K562 (cell line): ENCODE data around the gene S100A4. TPM values are rescaled to one million over a fixed set of nuclear protein-coding genes. Genes with fewer than 3 reads are reported as not detected.

Experiments
- ATAC-seq: fragments of 200-7000 bp; cut with Tn5 transposase; 3 replicates; pipeline ENCODE4 v1.9.1; 2020; ENCODE audit warnings: moderate library complexity
- BruUV-seq: library from RNA; stranded (reverse); fragments of 400-500 nt; replicated peaks from 2 replicates; lab custom pipeline; 2021; lab: Mats Ljungman, UMichigan
- CTCF ChIA-PET: fragments of 300-600 bp; formaldehyde crosslinking; extraction: SDS; loops from one replicate; lab custom pipeline; 2021; ENCODE audit warnings: low intra/inter-chr PET ratio; lab: Yijun Ruan, JAX
- POLR2A ChIA-PET: fragments of 300-600, 350-650 bp; sonication (Branson Sonifier 250); formaldehyde crosslinking; extraction: SDS; loops from one replicate; lab custom pipeline; 2021; ENCODE audit warnings: antibody characterized with exemption, inconsistent platforms; lab: Yijun Ruan, JAX
- DNase-seq, 4 experiments: peaks; one replicate each; pipeline versions ENCODE4 v3.0.0 to v3.0.0-alpha.2; 2011 to 2018; ENCODE audit warnings: low spot score in 3 of 4, mixed read lengths in 3 of 4; ENCODE audit errors: extremely low read depth in 1 of 4
- FAIRE-seq: peaks from 2 replicates; lab custom pipeline; 2011; peaks lifted over from hg19 to GRCh38; lab: Jason Lieb, UNC
- H2AFZ ChIP-seq: 2 replicates; pipeline ENCODE4 v1.6.0; 2011; ENCODE audit warnings: low read depth, low read length, control low read depth, inconsistent platforms
- H3K27ac ChIP-seq: fragments of 200-600 bp; 3 replicates; pipeline ENCODE4 v1.8.0; 2011; ENCODE audit warnings: low read depth, mild to moderate bottlenecking, control low read depth, inconsistent platforms, low read length, moderate library complexity, mixed read lengths; ENCODE audit errors: extremely low read depth
- H3K27me3 ChIP-seq, 2 experiments: fragments of 300-600 bp in 1 of 2; 2 replicates in 1 of 2; 3 replicates in 1 of 2; pipeline versions ENCODE4 v1.6.0 to v1.8.0; 2011; ENCODE audit warnings: inconsistent platforms in 2 of 2, low read length in 2 of 2, mild to moderate bottlenecking in 1 of 2, mixed read lengths in 1 of 2, moderate library complexity in 1 of 2; ENCODE audit not compliant: control insufficient read depth in 2 of 2, insufficient read depth in 2 of 2
- H3K36me3 ChIP-seq: fragments of 300-600 bp; 3 replicates; pipeline ENCODE4 v1.8.0; 2011; ENCODE audit warnings: mild to moderate bottlenecking, low read length, inconsistent platforms; ENCODE audit not compliant: control insufficient read depth, insufficient read depth
- H3K4me1 ChIP-seq, 2 experiments: fragments of 200-600 bp in 1 of 2; replicated peaks in 1 of 2; 2 replicates in 1 of 2; 3 replicates in 1 of 2; pipeline versions ENCODE4 v1.5.1 to v1.8.0; 2011; ENCODE audit warnings: inconsistent platforms in 2 of 2, low read length in 2 of 2, mild to moderate bottlenecking in 1 of 2, mixed read lengths in 1 of 2, moderate library complexity in 1 of 2; ENCODE audit not compliant: control insufficient read depth in 2 of 2, insufficient read depth in 2 of 2
- H3K4me2 ChIP-seq: 2 replicates; pipeline ENCODE4 v1.6.1; 2011; ENCODE audit warnings: low read length, control low read depth, inconsistent platforms, mixed read lengths; ENCODE audit not compliant: insufficient read depth
- H3K4me3 ChIP-seq: fragments of 200-600 bp; sonication (generic), shearing (Covaris generic); 2 replicates; pipeline ENCODE4 v1.5.1; 2016; ENCODE audit warnings: control low read depth, inconsistent platforms
- H3K79me2 ChIP-seq: fragments of 200-600 bp; 3 replicates; pipeline ENCODE4 v1.8.0; 2011; ENCODE audit warnings: low read length, inconsistent platforms; ENCODE audit not compliant: control insufficient read depth, insufficient read depth
- H3K9ac ChIP-seq, 2 experiments: 2 replicates each; pipeline versions ENCODE4 v1.6.0 to v1.6.1; 2011; ENCODE audit warnings: low read depth in 2 of 2, low read length in 2 of 2, control low read depth in 1 of 2, inconsistent platforms in 1 of 2, mild to moderate bottlenecking in 1 of 2, mixed read lengths in 1 of 2; ENCODE audit not compliant: insufficient read depth in 1 of 2
- H3K9me1 ChIP-seq: one replicate; pipeline ENCODE4 v1.6.0; 2011; ENCODE audit warnings: inconsistent platforms, mild to moderate bottlenecking, low read length, moderate library complexity; ENCODE audit not compliant: control insufficient read depth, insufficient read depth
- H3K9me3 ChIP-seq: replicated peaks from 2 replicates; pipeline ENCODE4 v1.5.1; 2011; ENCODE audit warnings: low read depth, low read length, inconsistent platforms; ENCODE audit not compliant: control insufficient read depth, insufficient read depth
- H4K20me1 ChIP-seq: replicated peaks from 2 replicates; pipeline ENCODE4 v1.6.1; 2011; ENCODE audit warnings: low read length, inconsistent platforms, mixed read lengths; ENCODE audit not compliant: control insufficient read depth, insufficient read depth
- FOSL1 ChIP-seq: fragments of 200-800 bp; sonication (Bioruptor generic); conservative IDR thresholded peaks from 2 replicates; pipeline ENCODE4 v1.6.1; 2016; ENCODE audit warnings: missing genetic modification characterization, missing compliant biosample characterization
- KAT2B ChIP-seq: IDR thresholded peaks from one replicate; pipeline ENCODE4 v1.6.1; 2012; ENCODE audit warnings: low read depth, mild to moderate bottlenecking, control low read depth, inconsistent platforms, low read length, moderate library complexity
- NR2F6 ChIP-seq: fragments of 450-650 bp; formaldehyde crosslinking; IDR thresholded peaks from 2 replicates; pipeline ENCODE4 v1.4.0; 2020; ENCODE audit warnings: mild to moderate bottlenecking
- POLR2A ChIP-seq: fragments of 450-650 bp; conservative IDR thresholded peaks from 2 replicates; pipeline ENCODE4 v1.6.1; 2016
- TOE1 ChIP-seq, 2 experiments: fragments of 450-650 bp in 1 of 2; sonication (generic) in 1 of 2; formaldehyde crosslinking in 1 of 2; IDR thresholded peaks; 2 replicates each; pipeline versions ENCODE4 v1.7.1 to v1.8.0; 2016 to 2022; ENCODE audit warnings: borderline replicate concordance in 2 of 2, mild to moderate bottlenecking in 2 of 2, antibody characterized with exemption in 1 of 2, inconsistent platforms in 1 of 2, low read depth in 1 of 2, missing genetic modification reagents in 1 of 2, moderate library complexity in 1 of 2
- XRCC5 ChIP-seq: fragments of 200-400 bp; formaldehyde crosslinking; IDR thresholded peaks from 2 replicates; pipeline ENCODE4 v1.6.1; 2017; ENCODE audit warnings: low read depth, mild to moderate bottlenecking, low read length
- YBX1 ChIP-seq: fragments of 450-650 bp; IDR thresholded peaks from 2 replicates; pipeline ENCODE4 v1.7.1; 2016; ENCODE audit warnings: mild to moderate bottlenecking
- ZNF253 ChIP-seq: fragments of 250-450 bp; sonication (Bioruptor Pico); conservative IDR thresholded peaks from 2 replicates; pipeline ENCODE4 v1.6.1; 2021; ENCODE audit warnings: mild to moderate bottlenecking
- ZNF263 ChIP-seq: sonication (generic); formaldehyde crosslinking; IDR thresholded peaks from 2 replicates; pipeline ENCODE4 v1.8.0; 2022; ENCODE audit warnings: mild to moderate bottlenecking, missing genetic modification reagents, borderline replicate concordance
- ZNF77 ChIP-seq: fragments of 250-450 bp; sonication (Bioruptor Pico); IDR thresholded peaks from 2 replicates; pipeline ENCODE4 v1.5.0; 2020
- ZNF830 ChIP-seq: fragments of 250-450 bp; sonication (Bioruptor Pico); IDR thresholded peaks from 2 replicates; pipeline ENCODE4 v1.5.0; 2021; ENCODE audit warnings: mild to moderate bottlenecking
- WGBS: fragments of 100-300 bp; shearing (Covaris generic); methylation state at CpG from one replicate; pipeline ENCODE4 v1.1.6; 2016; ENCODE audit warnings: low coverage, mixed read lengths; ENCODE audit not compliant: insufficient coverage; ENCODE audit errors: missing lambda C conversion rate; 5-methylcytosine and 5-hydroxymethylcytosine counted together
- in situ Hi-C: fragments of 300-500 bp; cut with MboI; formaldehyde crosslinking; loops from 4 replicates; pipeline ENCODE4 v1.15.0; 2018; ENCODE audit warnings: inconsistent platforms, mixed read lengths
- intact Hi-C: fragments of 100-400 bp; cut with micrococcal nuclease; formaldehyde crosslinking; loops from 2 replicates; pipeline ENCODE4 v1.14.2; 2022
- polyA plus RNA-seq, 8 experiments: library from polyadenylated mRNA; depleted of rRNA in 4 of 8; stranded (reverse) in 5 of 8; unstranded in 3 of 8; fragments of >200 nt; fragmentation: Nextera tagmentation in 2 of 8; fragmentation: Illumina TruSeq in 1 of 8; extraction: Ambion mirVana in 2 of 8; extraction: Trizol in 1 of 8; gene quantifications; 2 replicates each; pipeline versions ENCODE4 v1.2.1 to v1.2.3, GENCODE V29; 2011 to 2014; ENCODE audit warnings: inconsistent platforms in 1 of 8, missing spikeins in 1 of 8
- total RNA-seq, 7 experiments: library from RNA; depleted of rRNA in 6 of 7; stranded (reverse); fragments of >200 nt in 6 of 7; fragmentation: Illumina TruSeq in 2 of 7; extraction: Trizol in 2 of 7; gene quantifications; 2 replicates each; pipeline versions ENCODE4 v1.2.1 to v1.2.3, GENCODE V29; 2011 to 2021; ENCODE audit warnings: low replicate concordance in 1 of 7
- TF ChIP-seq, protein P1 (sequence below): sonication (generic); formaldehyde crosslinking; IDR thresholded peaks from 2 replicates; pipeline ENCODE4 v1.8.1; 2023; ENCODE audit warnings: missing genetic modification reagents, mild to moderate bottlenecking, borderline replicate concordance
- TF ChIP-seq, protein P2 (sequence below): fragments of 250-450 bp; sonication (Bioruptor Pico); IDR thresholded peaks from 2 replicates; pipeline ENCODE4 v1.8.0; 2022; ENCODE audit warnings: moderate library complexity, mild to moderate bottlenecking, inconsistent platforms
- TF ChIP-seq, protein P3 (sequence below): sonication (generic); formaldehyde crosslinking; IDR thresholded peaks from 2 replicates; pipeline ENCODE4 v1.8.1; 2023; ENCODE audit warnings: mild to moderate bottlenecking, missing genetic modification reagents
- TF ChIP-seq, protein P4 (sequence below): fragments of 250-450 bp; sonication (Bioruptor Pico); IDR thresholded peaks from 2 replicates; pipeline ENCODE4 v1.8.0; 2021; ENCODE audit warnings: moderate library complexity, mild to moderate bottlenecking, inconsistent platforms

Gene S100A4
- total and polyA plus RNA-seq, 9 of the 15 experiments (the other 6 are each of a cell fraction or from before 2014, with no cell fraction given) = 3.7 to 20.1 (median 11.2) TPM

DNA sequence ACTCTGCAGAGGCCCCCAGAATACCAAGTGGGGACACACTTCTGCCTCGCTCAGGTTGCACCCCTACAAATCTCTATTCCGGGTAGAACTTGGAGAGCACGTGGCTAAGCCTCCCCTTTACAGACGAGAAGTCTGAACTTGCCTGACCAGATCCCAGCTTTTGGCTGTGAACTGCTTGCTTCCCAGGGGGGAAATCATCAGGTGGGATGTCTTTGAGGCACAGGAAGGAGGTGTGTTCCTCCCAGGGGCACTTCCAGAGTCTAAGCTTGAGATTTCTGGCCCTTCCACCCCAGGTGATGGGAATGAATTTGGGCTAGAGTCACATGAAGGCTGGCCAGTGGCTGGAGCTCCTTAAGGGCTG is 4.8 kb upstream of the S100A4 start:
- no peak for ATAC-seq
- POLR2A ChIA-PET = interaction anchor here (0.6 to 1.4 kb wide), 7 partner anchors 9 to 35 kb away, joined by 3 to 8 read pairs (median 3); no protein-coding TSS in a partner anchor
- BruUV-seq = no TSS peak
- no peaks in the 10 kb centered on the region for H3K27me3 ChIP-seq
- in situ Hi-C loops = no loop called here
- no peak for TF ChIP-seq POLR2A
- TF ChIP-seq TOE1 (IDR thresholded peaks at IDR 0.05; ENCODE audit: borderline replicate concordance) = no peak
- no peak for TF ChIP-seq TOE1 (CRISPR knock-in tag; IDR thresholded peaks at IDR 0.05; ENCODE audit: borderline replicate concordance, low read depth)
- TF ChIP-seq, protein P1, sequence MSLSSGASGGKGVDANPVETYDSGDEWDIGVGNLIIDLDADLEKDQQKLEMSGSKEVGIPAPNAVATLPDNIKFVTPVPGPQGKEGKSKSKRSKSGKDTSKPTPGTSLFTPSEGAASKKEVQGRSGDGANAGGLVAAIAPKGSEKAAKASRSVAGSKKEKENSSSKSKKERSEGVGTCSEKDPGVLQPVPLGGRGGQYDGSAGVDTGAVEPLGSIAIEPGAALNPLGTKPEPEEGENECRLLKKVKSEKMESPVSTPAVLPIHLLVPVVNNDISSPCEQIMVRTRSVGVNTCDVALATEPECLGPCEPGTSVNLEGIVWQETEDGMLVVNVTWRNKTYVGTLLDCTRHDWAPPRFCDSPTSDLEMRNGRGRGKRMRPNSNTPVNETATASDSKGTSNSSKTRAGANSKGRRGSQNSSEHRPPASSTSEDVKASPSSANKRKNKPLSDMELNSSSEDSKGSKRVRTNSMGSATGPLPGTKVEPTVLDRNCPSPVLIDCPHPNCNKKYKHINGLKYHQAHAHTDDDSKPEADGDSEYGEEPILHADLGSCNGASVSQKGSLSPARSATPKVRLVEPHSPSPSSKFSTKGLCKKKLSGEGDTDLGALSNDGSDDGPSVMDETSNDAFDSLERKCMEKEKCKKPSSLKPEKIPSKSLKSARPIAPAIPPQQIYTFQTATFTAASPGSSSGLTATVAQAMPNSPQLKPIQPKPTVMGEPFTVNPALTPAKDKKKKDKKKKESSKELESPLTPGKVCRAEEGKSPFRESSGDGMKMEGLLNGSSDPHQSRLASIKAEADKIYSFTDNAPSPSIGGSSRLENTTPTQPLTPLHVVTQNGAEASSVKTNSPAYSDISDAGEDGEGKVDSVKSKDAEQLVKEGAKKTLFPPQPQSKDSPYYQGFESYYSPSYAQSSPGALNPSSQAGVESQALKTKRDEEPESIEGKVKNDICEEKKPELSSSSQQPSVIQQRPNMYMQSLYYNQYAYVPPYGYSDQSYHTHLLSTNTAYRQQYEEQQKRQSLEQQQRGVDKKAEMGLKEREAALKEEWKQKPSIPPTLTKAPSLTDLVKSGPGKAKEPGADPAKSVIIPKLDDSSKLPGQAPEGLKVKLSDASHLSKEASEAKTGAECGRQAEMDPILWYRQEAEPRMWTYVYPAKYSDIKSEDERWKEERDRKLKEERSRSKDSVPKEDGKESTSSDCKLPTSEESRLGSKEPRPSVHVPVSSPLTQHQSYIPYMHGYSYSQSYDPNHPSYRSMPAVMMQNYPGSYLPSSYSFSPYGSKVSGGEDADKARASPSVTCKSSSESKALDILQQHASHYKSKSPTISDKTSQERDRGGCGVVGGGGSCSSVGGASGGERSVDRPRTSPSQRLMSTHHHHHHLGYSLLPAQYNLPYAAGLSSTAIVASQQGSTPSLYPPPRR = no peak
- TF ChIP-seq KAT2B = no peak
- TF ChIP-seq, protein P2, sequence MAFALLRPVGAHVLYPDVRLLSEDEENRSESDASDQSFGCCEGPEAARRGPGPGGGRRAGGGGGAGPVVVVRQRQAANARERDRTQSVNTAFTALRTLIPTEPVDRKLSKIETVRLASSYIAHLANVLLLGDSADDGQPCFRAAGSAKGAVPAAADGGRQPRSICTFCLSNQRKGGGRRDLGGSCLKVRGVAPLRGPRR (CRISPR knock-in tag) = no peak
- TF ChIP-seq XRCC5 = no peak
- TF ChIP-seq ZNF253 (CRISPR knock-in tag) = no peak
- TF ChIP-seq FOSL1 = no peak
- no peak for TF ChIP-seq ZNF263 (CRISPR knock-in tag)
- TF ChIP-seq YBX1 = no peak
- no peak for TF ChIP-seq ZNF830 (CRISPR knock-in tag)
- no peak for TF ChIP-seq NR2F6 (CRISPR knock-in tag)
- TF ChIP-seq ZNF77 (CRISPR knock-in tag) = no peak
- TF ChIP-seq, protein P3, sequence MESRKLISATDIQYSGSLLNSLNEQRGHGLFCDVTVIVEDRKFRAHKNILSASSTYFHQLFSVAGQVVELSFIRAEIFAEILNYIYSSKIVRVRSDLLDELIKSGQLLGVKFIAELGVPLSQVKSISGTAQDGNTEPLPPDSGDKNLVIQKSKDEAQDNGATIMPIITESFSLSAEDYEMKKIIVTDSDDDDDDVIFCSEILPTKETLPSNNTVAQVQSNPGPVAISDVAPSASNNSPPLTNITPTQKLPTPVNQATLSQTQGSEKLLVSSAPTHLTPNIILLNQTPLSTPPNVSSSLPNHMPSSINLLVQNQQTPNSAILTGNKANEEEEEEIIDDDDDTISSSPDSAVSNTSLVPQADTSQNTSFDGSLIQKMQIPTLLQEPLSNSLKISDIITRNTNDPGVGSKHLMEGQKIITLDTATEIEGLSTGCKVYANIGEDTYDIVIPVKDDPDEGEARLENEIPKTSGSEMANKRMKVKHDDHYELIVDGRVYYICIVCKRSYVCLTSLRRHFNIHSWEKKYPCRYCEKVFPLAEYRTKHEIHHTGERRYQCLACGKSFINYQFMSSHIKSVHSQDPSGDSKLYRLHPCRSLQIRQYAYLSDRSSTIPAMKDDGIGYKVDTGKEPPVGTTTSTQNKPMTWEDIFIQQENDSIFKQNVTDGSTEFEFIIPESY (CRISPR knock-in tag) = no peak
- TF ChIP-seq, protein P4, sequence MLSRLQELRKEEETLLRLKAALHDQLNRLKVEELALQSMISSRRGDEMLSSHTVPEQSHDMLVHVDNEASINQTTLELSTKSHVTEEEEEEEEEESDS (CRISPR knock-in tag) = no peak
- TF ChIP-seq, all 486 proteins: peak for 0
- Histone ChIP-seq H3K9me1 (no peaks in the 10 kb centered on the region), H3K4me3 (no peak overlapping the region), H2AFZ (peak overlapping the region; percentile 65; the same call in 1 of the 2 replicates), H4K20me1 (no peaks in the 10 kb centered on the region), H3K9ac (peak overlapping the region in 1 of 2 experiments; percentile 45; a peak in 1 of 4 replicates), H3K4me1 (peaks cover 43 to 51% of the 10 kb centered on the region in 2 experiments), H3K79me2 (no peaks in the 10 kb centered on the region), H3K9me3 (no peaks in the 10 kb centered on the region), H3K4me2 (no peak overlapping the region), H3K36me3 (no peaks in the 10 kb centered on the region), H3K27ac (no peak overlapping the region)
- 35% methylated on average over 4 of the region's 4 CpGs for WGBS
- intact Hi-C loops = no loop called here
- no peak for FAIRE-seq
- DNase-seq = no peak
- CTCF ChIA-PET = no interaction called here
